G401 (cell line): ENCODE data around the gene VSIG10. TPM values are rescaled to one million over a fixed set of nuclear protein-coding genes. Genes with fewer than 3 reads are reported as not detected.
A peak's percentile ranks its signal among the peaks of the same experiment; 100 is the strongest.

ENCODE experiments used
- DNase-seq: peaks from one replicate; pipeline ENCODE4 v3.0.0-alpha.2; 2015; ENCODE audit warnings: low spot score
- in situ Hi-C: cut with HindIII; loops from 2 replicates; pipeline ENCODE4 v1.10.0; 2016; ENCODE audit warnings: low sequenced_read_pairs, mixed read lengths
- total RNA-seq: library from RNA; depleted of rRNA; stranded (reverse); fragments of >200 nt; shearing (Covaris generic); gene quantifications from 2 replicates; pipeline ENCODE4 v1.2.3, GENCODE V29; 2014

The VSIG10 gene
- total RNA-seq, 1 experiment from 2014 or later: 24.2 TPM

- in situ Hi-C loops: no loop called here
- DNase-seq: peak; percentile 82
Observed at GRCh38 chr12:118061873-118062843, 41.7 kb downstream of the VSIG10 start.

DNA sequence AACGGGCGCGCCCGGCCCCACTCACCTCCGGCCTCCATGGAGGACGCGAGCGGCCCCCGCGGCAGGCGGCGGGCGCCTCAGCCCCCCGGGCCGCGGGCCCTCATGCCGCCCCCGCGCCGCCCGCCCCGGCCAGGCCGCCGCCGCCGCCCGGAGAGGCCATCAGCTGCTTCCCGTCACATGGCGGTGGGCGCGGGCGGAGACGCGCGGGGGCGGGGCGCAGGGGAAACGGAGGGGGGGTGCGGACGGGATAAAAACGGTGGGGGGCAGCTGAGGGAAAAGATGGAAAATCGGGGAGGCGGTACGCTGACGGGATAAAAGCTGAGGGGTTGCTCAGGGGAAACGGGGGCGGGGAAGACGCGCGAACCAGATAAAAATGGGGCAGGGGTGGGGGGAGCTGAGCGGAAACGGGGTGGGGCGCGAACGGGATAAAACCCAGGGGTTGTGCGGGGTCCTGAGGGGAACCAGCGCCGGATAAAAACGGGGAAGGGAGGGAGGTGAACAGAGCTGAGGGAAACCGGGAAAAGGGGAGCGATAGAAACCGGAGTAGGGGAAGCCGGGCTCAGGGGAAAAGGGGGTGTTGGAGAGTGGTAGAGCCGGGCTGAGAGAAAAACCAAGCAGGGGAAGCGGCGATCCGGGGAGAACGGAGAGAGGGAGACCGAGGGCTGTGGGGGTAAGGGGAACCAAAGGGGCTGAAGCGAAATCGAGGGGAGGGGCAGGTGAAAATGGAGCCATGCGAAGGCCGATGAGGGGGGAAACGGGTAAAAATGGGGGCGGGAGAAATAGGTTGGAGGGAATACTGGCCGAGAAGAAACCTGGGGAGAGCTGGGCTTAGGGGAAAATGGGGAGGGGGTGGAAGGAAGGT, 42.6 kb downstream of the VSIG10 start, which contains the start of gene WSB2:
Gene WSB2, minus strand, starts transcription at position 169 of the 862 bp plus-strand sequence. Its CDS starts 131 bp downstream, at position 38.
- in situ Hi-C loops: no loop called here
- DNase-seq: peak; percentile 65

DNA sequence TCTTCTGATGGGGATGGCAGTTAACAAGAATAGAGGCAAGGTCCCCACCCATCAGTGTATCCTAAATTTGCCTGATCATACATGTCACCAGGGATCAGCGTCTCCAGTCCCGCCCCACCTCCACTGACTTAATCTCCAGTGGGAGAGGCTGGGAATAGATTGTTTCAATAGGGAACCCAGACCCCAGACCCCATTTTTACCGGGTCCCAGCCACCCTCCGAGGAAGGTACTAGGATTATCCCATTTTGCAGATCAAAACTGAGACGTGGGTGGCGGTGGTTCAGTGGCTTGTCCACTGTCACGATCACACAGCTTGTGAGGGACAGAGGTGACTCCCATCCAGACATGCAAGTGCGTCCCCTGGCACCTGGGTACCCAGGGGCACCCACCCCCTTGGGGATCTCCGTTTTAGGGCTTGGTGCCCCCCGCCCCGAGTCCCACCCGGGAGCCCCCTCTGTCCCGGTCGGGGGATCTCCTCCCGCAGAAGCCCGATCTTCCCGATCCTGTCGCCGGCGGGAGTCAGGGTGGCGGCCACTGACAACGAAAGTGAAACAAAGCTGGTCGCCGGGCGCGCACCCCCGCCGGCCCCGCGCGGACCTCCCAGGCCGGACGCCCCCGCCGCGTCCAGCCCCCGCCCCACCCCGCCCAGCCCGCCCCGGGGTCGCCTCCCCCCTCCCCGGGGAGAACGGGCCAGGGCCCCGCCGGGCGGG, 43.4 kb downstream of the VSIG10 start:
- peak; percentile 62 for DNase-seq
- in situ Hi-C loops: no loop called here

DNA sequence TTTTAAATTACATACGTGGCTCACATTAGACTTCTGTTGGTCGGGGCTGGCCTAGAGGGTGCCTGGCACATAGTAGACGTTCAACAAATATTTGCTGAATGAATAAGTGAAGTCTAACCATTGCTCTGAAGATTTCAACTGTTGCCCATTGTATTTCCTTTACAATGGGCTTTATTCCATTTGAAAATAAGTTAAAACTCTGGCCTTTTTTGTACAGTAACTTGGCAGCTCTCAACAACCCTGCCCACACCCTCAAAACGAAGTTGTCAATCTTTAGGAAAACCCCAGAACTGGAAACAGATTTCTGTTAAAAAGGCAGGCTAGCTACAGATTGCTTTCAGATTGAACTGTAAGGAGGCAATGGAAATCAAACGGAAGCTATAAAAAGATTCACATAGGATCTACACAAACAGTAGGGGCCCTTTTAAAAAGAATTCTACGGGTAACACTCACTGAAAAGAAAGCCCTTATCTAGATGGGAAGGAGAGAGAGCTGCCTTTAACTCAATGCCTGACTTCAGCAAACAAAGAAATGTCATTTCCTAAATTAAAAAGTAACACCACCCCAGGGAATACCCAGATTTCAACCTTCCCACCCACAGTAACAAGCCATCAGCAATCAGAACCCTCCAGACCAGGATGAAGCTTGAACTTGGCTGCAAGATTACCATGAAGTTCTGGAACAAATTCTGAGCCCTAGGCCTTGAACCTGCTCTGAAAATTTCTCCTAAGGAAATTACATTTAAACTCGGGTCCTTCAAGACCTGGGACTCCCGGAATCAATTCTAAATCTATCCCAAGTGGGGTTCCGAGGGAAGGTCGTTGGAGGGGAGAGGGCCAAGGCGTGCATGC, 44.2 kb downstream of the VSIG10 start:
- in situ Hi-C loops: no loop called here
- peak; percentile 42 for DNase-seq

- in situ Hi-C loops: no loop called here
- no peak for DNase-seq
Observed at GRCh38 chr12:118058881-118059280, 44.9 kb downstream of the VSIG10 start.

- in situ Hi-C loops: no loop called here
- no peak for DNase-seq
Observed at GRCh38 chr12:118058227-118058626, 45.6 kb downstream of the VSIG10 start.

GRCh38 chr12:118055865-118056773, 47.7 kb downstream of the VSIG10 start:
- in situ Hi-C loops: no loop called here
- no peak for DNase-seq

DNA sequence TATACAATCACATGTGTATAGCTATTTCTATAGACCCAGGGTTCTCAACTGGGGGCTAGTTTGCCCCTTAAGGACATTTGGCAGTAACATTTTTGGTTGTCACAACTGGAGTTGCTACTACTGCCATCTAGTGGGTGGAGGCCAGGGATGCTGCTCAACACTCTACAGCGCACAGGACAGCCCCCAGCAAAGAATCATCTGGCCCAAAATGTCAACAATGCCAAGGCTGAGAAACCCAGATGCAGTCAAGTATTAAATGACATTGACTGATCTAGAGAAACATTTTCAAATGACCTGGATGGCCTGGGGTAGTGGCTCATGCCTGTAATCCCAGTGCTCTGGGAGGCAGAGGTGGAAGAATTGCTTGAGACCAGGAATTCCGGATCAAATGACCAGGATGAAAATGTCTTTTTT, 48.7 kb downstream of the VSIG10 start:
- no peak for DNase-seq
- in situ Hi-C loops: no loop called here

GRCh38 chr12:118053071-118053985, 50.5 kb downstream of the VSIG10 start:
- DNase-seq: no peak
- in situ Hi-C loops: no loop called here

DNA sequence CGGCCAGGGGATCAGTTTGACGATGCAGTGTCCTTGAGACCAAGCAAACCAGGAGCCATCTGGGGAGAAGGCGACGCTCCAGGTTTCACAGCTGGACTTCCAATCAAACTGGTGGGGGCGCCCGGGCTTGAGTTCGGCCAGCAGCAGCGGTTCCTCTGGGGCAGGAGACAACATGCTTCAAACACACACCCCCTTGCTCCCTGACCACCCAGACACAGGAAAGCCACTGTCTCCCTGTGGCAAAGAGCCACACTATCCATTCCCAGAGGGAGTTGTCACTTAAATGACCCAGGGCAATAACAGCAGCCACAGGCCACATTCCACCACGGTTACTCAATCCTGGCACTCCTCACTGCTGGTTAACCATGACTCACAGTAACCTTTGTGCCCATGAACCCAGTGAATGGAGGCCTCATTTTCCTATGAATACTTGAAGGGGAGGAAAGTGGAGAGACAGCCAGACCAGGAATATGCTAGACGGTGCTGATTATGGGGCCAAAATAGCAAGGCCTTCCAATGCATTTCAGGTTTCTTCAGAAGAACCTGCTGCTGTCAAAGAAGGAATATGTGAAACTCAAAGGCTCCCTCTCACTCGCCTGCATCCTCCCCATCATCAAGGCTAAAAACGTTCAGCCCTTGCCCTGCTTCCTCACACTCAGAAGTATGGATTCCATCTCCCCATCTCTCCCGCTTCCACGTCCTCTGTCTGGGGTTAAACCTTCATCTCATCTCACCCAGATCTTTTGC, 51.3 kb downstream of the VSIG10 start:
- DNase-seq: peak; percentile 27
- in situ Hi-C loops: no loop called here

- in situ Hi-C loops: no loop called here
- DNase-seq: no peak
Observed at GRCh38 chr12:118050972-118051910, 52.6 kb downstream of the VSIG10 start.

GRCh38 chr12:118046430-118046829, 57.4 kb downstream of the VSIG10 start:
- in situ Hi-C loops: no loop called here
- DNase-seq: no peak

GRCh38 chr12:118044577-118044976, 59.2 kb downstream of the VSIG10 start:
- DNase-seq: no peak
- in situ Hi-C loops: no loop called here

GRCh38 chr12:118044075-118044474, 59.7 kb downstream of the VSIG10 start:
- in situ Hi-C loops: no loop called here
- no peak for DNase-seq

- DNase-seq: no peak
- in situ Hi-C loops: no loop called here
Observed at GRCh38 chr12:118042091-118042490, 61.7 kb downstream of the VSIG10 start.
